HG03469 (cell line): ENCODE measurements around the gene DDRGK1.
A peak's percentile ranks its signal among the peaks of the same experiment; 100 is the strongest.
"Not testable (repeated sequence)": the region's sequence is repeated elsewhere in the genome, so short reads cannot be mapped to it uniquely, and the experiment has no call there.

Source experiments
- ATAC-seq: cut with Tn5 transposase; IDR thresholded peaks from one replicate; pipeline ENCODE4 v1.9.1; 2021; ENCODE audit warnings: mild to moderate bottlenecking, moderate library complexity, moderate number of reproducible peaks; ENCODE audit not compliant: unreplicated experiment

The DDRGK1 gene

GRCh38 chr20:3188823-3189413 is 15.6 kb downstream of the DDRGK1 start:
- no peak for ATAC-seq

GRCh38 chr20:3187861-3188260 is 16.6 kb downstream of the DDRGK1 start:
- ATAC-seq: not testable (repeated sequence)

- no peak for ATAC-seq
Measured at GRCh38 chr20:3183896-3184612, 20.4 kb downstream of the DDRGK1 start.

- not testable (repeated sequence) for ATAC-seq
Measured at GRCh38 chr20:3182429-3182828, 22.1 kb downstream of the DDRGK1 start.

GRCh38 chr20:3181270-3181669 is 23.2 kb downstream of the DDRGK1 start:
- no peak for ATAC-seq

GRCh38 chr20:3180319-3180718 is 24.2 kb downstream of the DDRGK1 start:
- no peak for ATAC-seq

GRCh38 chr20:3177746-3178485 is 26.6 kb downstream of the DDRGK1 start:
- no peak for ATAC-seq

GRCh38 chr20:3175270-3175669 is 29.2 kb downstream of the DDRGK1 start:
- no peak for ATAC-seq

- ATAC-seq: no peak
Measured at GRCh38 chr20:3174442-3175261, 29.8 kb downstream of the DDRGK1 start.

GRCh38 chr20:3173610-3174441 is 30.7 kb downstream of the DDRGK1 start:
- ATAC-seq: peak; percentile 55

- peak; percentile 26 for ATAC-seq
Measured at GRCh38 chr20:3172933-3173609, 31.4 kb downstream of the DDRGK1 start, which contains the start of gene LZTS3. Gene LZTS3 (minus strand): TSS chr20:3173549. CDS start chr20:3167163, 6,386 bp downstream.

GRCh38 chr20:3172126-3172932 is 32.2 kb downstream of the DDRGK1 start:
- no peak for ATAC-seq

GRCh38 chr20:3171391-3172125 is 32.9 kb downstream of the DDRGK1 start:
- ATAC-seq: no peak

- no peak for ATAC-seq
Measured at GRCh38 chr20:3168829-3169590, 35.5 kb downstream of the DDRGK1 start.

- no peak for ATAC-seq
Measured at GRCh38 chr20:3168079-3168828, 36.2 kb downstream of the DDRGK1 start.

GRCh38 chr20:3167738-3168078 is 36.8 kb downstream of the DDRGK1 start:
- ATAC-seq: no peak

- no peak for ATAC-seq
Measured at GRCh38 chr20:3166913-3167342, 37.6 kb downstream of the DDRGK1 start.
